ENCODE results near the gene DGCR2. TPM values are rescaled to one million over a fixed set of nuclear protein-coding genes. Genes with fewer than 3 reads are reported as not detected.

The DGCR2 gene
- total RNA-seq, 1 donor = 43.4 TPM

GRCh38 chr22:19037282-19038163 lies 84.7 kb downstream of the DGCR2 start:
- Histone ChIP-seq H2AFZ (ENCODE audit: low read length) (no peak overlapping the region), H4K20me1 (ENCODE audit: insufficient read depth, low read length) (peaks cover 6% of the 10 kb centered on the region), H3K27me3 (ENCODE audit: insufficient read depth, low read length) (no peaks in the 10 kb centered on the region), H3K4me1 (ENCODE audit: insufficient read depth, low read length) (no peaks in the 10 kb centered on the region), H3K9me3 (ENCODE audit: low read depth, low read length) (no peaks in the 10 kb centered on the region), H3K4me2 (ENCODE audit: insufficient read depth, low read length) (no peak overlapping the region), H3K79me2 (ENCODE audit: insufficient read depth, low read length) (no peaks in the 10 kb centered on the region), H3K4me3 (ENCODE audit: insufficient read depth, low read length) (no peak overlapping the region), H3K27ac (ENCODE audit: low read depth, low read length) (no peak overlapping the region), H3K36me3 (ENCODE audit: insufficient read depth, low read length) (peaks cover 10% of the 10 kb centered on the region)
- no peak for TF ChIP-seq CTCF (IDR thresholded peaks at IDR 0.05; ENCODE audit: extremely low read depth, low read depth, low read length)
- peak; percentile 51 for DNase-seq (ENCODE audit: insufficient read length, low spot score, missing footprints)

- Histone ChIP-seq H2AFZ (ENCODE audit: low read length) (no peak overlapping the region), H3K4me2 (ENCODE audit: insufficient read depth, low read length) (no peak overlapping the region), H3K4me3 (ENCODE audit: insufficient read depth, low read length) (no peak overlapping the region), H3K27ac (ENCODE audit: low read depth, low read length) (no peak overlapping the region), H3K36me3 (ENCODE audit: insufficient read depth, low read length) (peaks cover 5% of the 10 kb centered on the region), H3K27me3 (ENCODE audit: insufficient read depth, low read length) (no peaks in the 10 kb centered on the region), H3K4me1 (ENCODE audit: insufficient read depth, low read length) (no peaks in the 10 kb centered on the region), H4K20me1 (ENCODE audit: insufficient read depth, low read length) (peaks cover 6% of the 10 kb centered on the region), H3K79me2 (ENCODE audit: insufficient read depth, low read length) (no peaks in the 10 kb centered on the region), H3K9me3 (ENCODE audit: low read depth, low read length) (no peaks in the 10 kb centered on the region)
- DNase-seq (ENCODE audit: insufficient read length, low spot score, missing footprints) = peak; percentile 76
- peak; percentile 8 for TF ChIP-seq CTCF (IDR thresholded peaks at IDR 0.05; ENCODE audit: extremely low read depth, low read depth, low read length)
These were observed 85.5 kb downstream of the DGCR2 start for GRCh38 chr22:19036523-19037273.

GRCh38 chr22:19036229-19036522 lies 86.0 kb downstream of the DGCR2 start:
- Histone ChIP-seq H4K20me1 (ENCODE audit: insufficient read depth, low read length) (peaks cover 6% of the 10 kb centered on the region), H3K27me3 (ENCODE audit: insufficient read depth, low read length) (no peaks in the 10 kb centered on the region), H3K36me3 (ENCODE audit: insufficient read depth, low read length) (peaks cover 5% of the 10 kb centered on the region), H3K4me2 (ENCODE audit: insufficient read depth, low read length) (no peak overlapping the region), H3K79me2 (ENCODE audit: insufficient read depth, low read length) (no peaks in the 10 kb centered on the region), H2AFZ (ENCODE audit: low read length) (no peak overlapping the region), H3K9me3 (ENCODE audit: low read depth, low read length) (no peaks in the 10 kb centered on the region), H3K27ac (ENCODE audit: low read depth, low read length) (no peak overlapping the region), H3K4me1 (ENCODE audit: insufficient read depth, low read length) (no peaks in the 10 kb centered on the region), H3K4me3 (ENCODE audit: insufficient read depth, low read length) (no peak overlapping the region)
- no peak for TF ChIP-seq CTCF (IDR thresholded peaks at IDR 0.05; ENCODE audit: extremely low read depth, low read depth, low read length)
- DNase-seq (ENCODE audit: insufficient read length, low spot score, missing footprints) = no peak
